Natural killer cell (primary cell): Measurements from ENCODE around the gene KRT79. TPM values are rescaled to one million over a fixed set of nuclear protein-coding genes. Genes with fewer than 3 reads are reported as not detected.

Source experiments
- ATAC-seq, 3 donors: fragments of 150-1000 bp in 2 of 3; fragments of 200-7000 bp in 1 of 3; cut with Tn5 transposase; 1 replicate in 1 of 3; 2 replicates in 2 of 3; pipeline ENCODE4 v1.10.0; 2021; ENCODE audit warnings: mild to moderate bottlenecking in 2 of 3, moderate library complexity in 2 of 3
- DNase-seq, 2 donors: peaks; one replicate each; pipeline versions ENCODE4 v3.0.0 to v3.0.0-alpha.2; 2013 to 2021; ENCODE audit warnings: mixed read lengths in 1 of 2
- H3K27ac ChIP-seq: one replicate; pipeline ENCODE4 v1.5.1; 2013; ENCODE audit warnings: mild to moderate bottlenecking, low read length
- H3K27me3 ChIP-seq: one replicate; pipeline ENCODE4 v1.6.1; 2013; ENCODE audit warnings: low read length; ENCODE audit not compliant: control insufficient read depth, insufficient read depth
- H3K36me3 ChIP-seq: one replicate; pipeline ENCODE4 v1.6.1; 2013; ENCODE audit warnings: low read length; ENCODE audit not compliant: control insufficient read depth, insufficient read depth
- H3K4me1 ChIP-seq: one replicate; pipeline ENCODE4 v1.6.1; 2013; ENCODE audit warnings: low read length; ENCODE audit not compliant: control insufficient read depth, insufficient read depth
- H3K4me3 ChIP-seq: one replicate; pipeline ENCODE4 v1.5.1; 2013; ENCODE audit warnings: low read length
- H3K9me3 ChIP-seq: one replicate; pipeline ENCODE4 v1.6.1; 2013; ENCODE audit warnings: low read length; ENCODE audit not compliant: control insufficient read depth, insufficient read depth
- H3K27ac Mint-ChIP-seq, 2 donors: one replicate each; pipeline ENCODE4 v1.8.0; 2022; ENCODE audit warnings: mild to moderate bottlenecking in 2 of 2, mixed read lengths in 2 of 2, moderate library complexity in 1 of 2
- H3K27me3 Mint-ChIP-seq, 2 donors: one replicate each; pipeline ENCODE4 v1.8.0; 2022; ENCODE audit warnings: low read depth in 2 of 2, mixed read lengths in 2 of 2
- H3K36me3 Mint-ChIP-seq: one replicate; pipeline ENCODE4 v1.8.0; 2022; ENCODE audit warnings: mixed read lengths
- H3K4me1 Mint-ChIP-seq, 2 donors: one replicate each; pipeline ENCODE4 v1.8.0; 2022; ENCODE audit warnings: mixed read lengths in 2 of 2
- H3K4me3 Mint-ChIP-seq: one replicate; pipeline ENCODE4 v1.8.0; 2022; ENCODE audit warnings: mild to moderate bottlenecking, moderate library complexity, mixed read lengths
- H3K9me3 Mint-ChIP-seq, 2 donors: one replicate each; pipeline ENCODE4 v1.8.0; 2022; ENCODE audit warnings: mixed read lengths in 2 of 2
- CTCF ChIP-seq: fragments of 200-600 bp; IDR thresholded peaks from one replicate; pipeline ENCODE4 v1.8.0; 2022; ENCODE audit warnings: antibody characterized with exemption
- WGBS: methylation state at CpG from one replicate; pipeline ENCODE4 v1.1.7; 2013; ENCODE audit warnings: missing lambda C conversion rate; ENCODE audit not compliant: insufficient coverage; 5-methylcytosine and 5-hydroxymethylcytosine counted together
- intact Hi-C: fragments of 100-400 bp; cut with micrococcal nuclease; formaldehyde crosslinking; loops from one replicate; pipeline ENCODE4 v1.14.2; 2022
- total RNA-seq, 4 donors: library from RNA; stranded (reverse); fragments of 120-200 nt in 1 of 4; gene quantifications; one replicate each; pipeline versions ENCODE4 v1.2.3 to v1.2.4, GENCODE V29; 2013 to 2022

The KRT79 gene
- total RNA-seq, 3 donors from 2014 or later (not counting 1 experiment from before 2014, with no cell fraction given), result 0.18 TPM; not detected in 2

- Histone ChIP-seq H3K4me1 (peaks cover 26% of the 10 kb centered on the region), H3K27me3 (no peaks in the 10 kb centered on the region), H3K9me3 (no peaks in the 10 kb centered on the region), H3K4me3 (no peak overlapping the region), H3K36me3 (no peaks in the 10 kb centered on the region), H3K27ac (no peak overlapping the region)
- H3K4me3 Mint-ChIP-seq, result no peak overlapping the region
- no peak for TF ChIP-seq CTCF
- H3K27ac Mint-ChIP-seq, result no peak overlapping the region
- intact Hi-C loops, result no loop called here
- H3K9me3 Mint-ChIP-seq, result no peaks in the 10 kb centered on the region
- H3K27me3 Mint-ChIP-seq, result no peaks in the 10 kb centered on the region
- no peaks in the 10 kb centered on the region for H3K36me3 Mint-ChIP-seq
- DNase-seq (peak in 1 of 2 donors; percentile 63), ATAC-seq (no peak)
- H3K4me1 Mint-ChIP-seq, result peaks cover 13 to 52% of the 10 kb centered on the region in 2 donors
- WGBS, result 9% methylated on average over 9 of the region's 9 CpGs
Observed at GRCh38 chr12:52867642-52868041, 33.5 kb upstream of the KRT79 start.

DNA sequence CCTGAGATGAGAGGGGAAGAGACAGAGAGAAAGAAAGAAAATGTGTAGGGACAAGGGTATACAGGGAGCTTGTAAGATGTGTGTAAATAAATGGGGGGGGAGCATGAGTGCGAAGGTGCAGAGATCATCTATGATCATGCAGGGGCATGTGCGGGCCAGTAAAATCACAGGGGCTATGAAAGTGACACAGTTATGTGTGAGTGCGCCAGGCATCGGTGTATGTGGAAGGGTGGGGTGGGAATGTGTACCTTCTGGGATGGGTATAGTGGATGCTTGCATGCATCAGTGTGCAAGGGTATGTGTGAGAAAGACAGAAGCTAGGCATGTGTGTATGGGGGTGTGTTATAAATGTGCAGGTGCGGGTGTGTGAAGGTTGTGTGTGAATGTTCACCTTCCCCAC, 33.0 kb upstream of the KRT79 start:
- 97% methylated on average over 4 of the region's 5 CpGs for WGBS
- Mint-ChIP-seq H3K36me3 (no peaks in the 10 kb centered on the region), H3K4me1 (peaks cover 13 to 49% of the 10 kb centered on the region in 2 donors), H3K27me3 (no peaks in the 10 kb centered on the region), H3K4me3 (no peak overlapping the region), H3K9me3 (no peaks in the 10 kb centered on the region), H3K27ac (peak overlapping the region in 1 of 2 donors; percentile 53)
- intact Hi-C loops, result no loop called here
- DNase-seq (no peak), ATAC-seq (no peak)
- Histone ChIP-seq H3K4me3 (no peak overlapping the region), H3K9me3 (no peaks in the 10 kb centered on the region), H3K36me3 (no peaks in the 10 kb centered on the region), H3K27me3 (no peaks in the 10 kb centered on the region), H3K27ac (no peak overlapping the region), H3K4me1 (peaks cover 22% of the 10 kb centered on the region)
- TF ChIP-seq CTCF, result no peak

GRCh38 chr12:52865090-52865944, 31.2 kb upstream of the KRT79 start:
- Mint-ChIP-seq H3K36me3 (no peaks in the 10 kb centered on the region), H3K27me3 (no peaks in the 10 kb centered on the region), H3K4me1 (peaks cover 5 to 36% of the 10 kb centered on the region in 2 donors), H3K4me3 (no peak overlapping the region), H3K9me3 (no peaks in the 10 kb centered on the region), H3K27ac (no peak overlapping the region)
- WGBS, result 80% methylated on average over 10 of the region's 10 CpGs
- H3K27me3 ChIP-seq, result no peaks in the 10 kb centered on the region
- ATAC-seq (no peak), DNase-seq (peak in 1 of 2 donors; percentile 40)
- intact Hi-C loops, result no loop called here
- H3K27ac ChIP-seq, result no peak overlapping the region
- peaks cover 3% of the 10 kb centered on the region for H3K4me1 ChIP-seq
- H3K36me3 ChIP-seq, result no peaks in the 10 kb centered on the region
- H3K4me3 ChIP-seq, result no peak overlapping the region
- peak; percentile 16 for TF ChIP-seq CTCF
- no peaks in the 10 kb centered on the region for H3K9me3 ChIP-seq
